Activated T-cell treated with anti-CD3 and anti-CD28 coated beads, Interleukin-2, amount 50 U/mL, for 72 hours (primary cell): ENCODE measurements around the gene AQP9. TPM values are rescaled to one million over a fixed set of nuclear protein-coding genes. Genes with fewer than 3 reads are reported as not detected.

Source experiments
- ATAC-seq, 2 donors: fragments of 150-1000 bp; cut with Tn5 transposase; replicated peaks in 1 of 2; 2 replicates each; pipeline ENCODE4 v1.10.0; 2021; ENCODE audit warnings: moderate library complexity in 2 of 2, mild to moderate bottlenecking in 1 of 2
- DNase-seq, 2 donors: peaks; one replicate each; pipeline ENCODE4 v3.0.0; 2021 to 2022; ENCODE audit warnings: mixed read lengths in 1 of 2
- H3K27ac Mint-ChIP-seq: one replicate; pipeline ENCODE4 v1.8.0; 2022; ENCODE audit warnings: mild to moderate bottlenecking, moderate library complexity, mixed read lengths
- H3K27me3 Mint-ChIP-seq: one replicate; pipeline ENCODE4 v1.8.0; 2022; ENCODE audit warnings: low read depth, mixed read lengths
- H3K36me3 Mint-ChIP-seq, 2 donors: one replicate each; pipeline ENCODE4 v1.8.0; 2022; ENCODE audit warnings: mixed read lengths in 2 of 2, mild to moderate bottlenecking in 1 of 2; ENCODE audit not compliant: insufficient read depth in 2 of 2
- H3K4me1 Mint-ChIP-seq: one replicate; pipeline ENCODE4 v1.8.0; 2022; ENCODE audit warnings: low read depth, mixed read lengths
- H3K4me3 Mint-ChIP-seq, 2 donors: one replicate each; pipeline ENCODE4 v1.8.0; 2022; ENCODE audit warnings: mild to moderate bottlenecking in 2 of 2, mixed read lengths in 2 of 2, moderate library complexity in 2 of 2
- H3K9me3 Mint-ChIP-seq, 2 donors: one replicate each; pipeline ENCODE4 v1.8.0; 2022; ENCODE audit warnings: mixed read lengths in 2 of 2
- total RNA-seq, 2 donors: library from RNA; stranded (reverse); gene quantifications; one replicate each; pipeline ENCODE4 v1.2.3, GENCODE V29; 2022

Gene AQP9
- total RNA-seq, 2 donors from 2014 or later = 0.36 to 0.56 TPM

DNA sequence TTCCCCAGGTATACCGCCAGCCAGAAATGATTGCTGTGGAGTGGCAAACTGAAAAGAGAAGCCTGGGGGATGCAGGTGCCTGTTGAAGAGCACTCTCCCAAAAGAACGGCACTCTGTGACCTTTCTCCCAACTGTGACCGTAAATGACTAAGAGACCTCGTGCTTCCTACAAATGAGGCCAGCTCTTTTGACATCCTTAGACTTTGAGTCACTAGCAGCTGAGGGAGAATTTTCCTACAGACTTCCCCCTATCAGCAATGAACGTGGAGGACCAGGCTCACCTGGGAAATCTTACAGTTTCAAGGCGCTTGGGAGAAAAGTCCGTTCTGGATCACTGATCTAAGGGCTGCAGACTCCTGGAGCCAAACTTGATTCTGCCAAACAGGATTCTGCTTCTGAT lies 8.6 kb downstream of the AQP9 start:
- no peak for ATAC-seq
- Mint-ChIP-seq H3K27me3 (peaks cover 22% of the 10 kb centered on the region), H3K27ac (no peak overlapping the region), H3K4me1 (no peaks in the 10 kb centered on the region), H3K9me3 (no peaks in the 10 kb centered on the region), H3K4me3 (no peak overlapping the region), H3K36me3 (no peaks in the 10 kb centered on the region)
- DNase-seq = no peak

DNA sequence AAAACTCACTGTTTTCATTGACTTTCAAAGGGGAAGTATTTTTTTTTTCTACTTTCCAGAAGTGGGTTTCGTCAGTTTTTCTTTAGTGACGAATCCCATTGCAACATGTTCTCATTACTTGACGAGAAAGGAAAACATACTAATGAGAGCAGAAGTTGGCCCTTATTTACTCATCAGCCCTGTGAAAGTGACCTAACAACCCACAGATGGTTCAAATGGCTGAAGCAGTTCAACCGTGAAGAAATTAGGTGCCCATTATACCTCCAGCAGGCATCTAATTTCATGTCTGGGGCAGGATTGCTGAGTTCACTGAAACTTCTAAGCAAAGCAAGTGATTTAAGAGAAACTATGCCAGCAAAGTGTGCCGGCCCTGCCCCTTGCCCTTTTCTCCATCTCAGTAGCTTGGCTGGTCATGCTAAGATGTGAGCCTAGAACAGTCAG lies 9.0 kb downstream of the AQP9 start:
- H3K4me3 Mint-ChIP-seq = no peak overlapping the region
- H3K27ac Mint-ChIP-seq = no peak overlapping the region
- H3K4me1 Mint-ChIP-seq = no peaks in the 10 kb centered on the region
- no peak for ATAC-seq
- DNase-seq = no peak
- H3K36me3 Mint-ChIP-seq = no peaks in the 10 kb centered on the region
- no peaks in the 10 kb centered on the region for H3K9me3 Mint-ChIP-seq
- H3K27me3 Mint-ChIP-seq = peaks cover 17% of the 10 kb centered on the region

DNA sequence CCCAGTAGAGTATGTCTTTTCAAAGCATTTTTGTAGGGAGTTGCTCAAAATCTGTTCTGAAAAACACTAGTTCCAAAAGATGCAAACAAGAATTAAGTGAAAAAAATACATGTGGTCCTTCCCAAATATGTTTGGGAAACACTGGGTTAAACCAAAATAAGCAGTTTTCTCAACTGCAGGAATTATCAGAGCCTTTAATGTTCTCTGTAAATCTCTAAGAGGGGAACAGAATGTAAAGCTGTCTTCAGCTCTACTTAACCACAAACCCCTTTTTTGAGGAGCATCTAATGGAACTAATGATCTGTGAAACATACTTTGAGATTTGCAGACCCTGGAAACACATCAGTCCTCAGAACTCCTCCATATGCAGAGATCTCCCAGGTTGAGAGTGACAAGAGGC lies 9.9 kb downstream of the AQP9 start:
- no peak overlapping the region for H3K4me3 Mint-ChIP-seq
- peaks cover 8% of the 10 kb centered on the region for H3K27me3 Mint-ChIP-seq
- H3K4me1 Mint-ChIP-seq = no peaks in the 10 kb centered on the region
- no peaks in the 10 kb centered on the region for H3K36me3 Mint-ChIP-seq
- no peak overlapping the region for H3K27ac Mint-ChIP-seq
- no peak for ATAC-seq
- no peaks in the 10 kb centered on the region for H3K9me3 Mint-ChIP-seq
- no peak for DNase-seq

DNA sequence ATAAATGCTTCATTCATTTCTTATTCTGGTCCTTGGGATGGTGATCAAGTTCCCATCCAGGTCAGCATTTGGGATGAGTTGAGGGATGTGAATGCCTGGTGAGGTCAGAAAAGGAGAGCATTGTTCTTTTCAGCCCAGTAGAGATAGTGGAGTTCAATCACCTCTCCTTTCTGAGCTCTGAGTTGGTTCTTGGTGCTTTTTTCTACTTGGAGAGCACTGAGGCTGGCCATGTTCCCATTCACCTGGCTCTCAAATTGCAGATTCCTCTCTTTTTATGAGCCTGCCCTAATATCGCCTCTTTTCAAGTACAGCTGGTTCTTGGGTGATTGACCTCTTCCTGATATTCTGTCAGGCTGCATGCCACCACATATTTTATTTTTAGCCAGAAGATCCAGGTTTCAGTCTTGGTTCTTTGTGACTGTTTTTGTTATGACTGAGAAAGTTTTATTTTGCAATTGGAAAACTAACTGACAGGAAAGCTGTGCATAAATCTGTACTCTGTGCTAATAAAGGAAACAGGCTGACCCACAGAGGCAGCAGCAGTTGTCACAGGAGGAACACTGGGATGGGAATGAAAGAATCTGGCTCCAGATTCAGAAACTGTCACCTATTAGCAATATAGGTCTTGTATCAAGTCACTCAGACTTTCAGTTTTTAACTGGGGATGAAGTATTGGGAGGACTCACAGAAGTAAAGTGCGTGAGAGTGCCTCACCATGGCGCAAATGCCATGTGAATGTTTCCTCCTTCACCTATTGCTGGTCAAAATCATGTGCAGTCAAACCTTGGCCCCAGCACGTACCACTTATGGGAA lies 10.7 kb downstream of the AQP9 start:
- no peak overlapping the region for H3K4me3 Mint-ChIP-seq
- H3K4me1 Mint-ChIP-seq = no peaks in the 10 kb centered on the region
- DNase-seq = no peak
- no peak for ATAC-seq
- no peaks in the 10 kb centered on the region for H3K36me3 Mint-ChIP-seq
- peaks cover 6% of the 10 kb centered on the region for H3K27me3 Mint-ChIP-seq
- no peaks in the 10 kb centered on the region for H3K9me3 Mint-ChIP-seq
- H3K27ac Mint-ChIP-seq = no peak overlapping the region

DNA sequence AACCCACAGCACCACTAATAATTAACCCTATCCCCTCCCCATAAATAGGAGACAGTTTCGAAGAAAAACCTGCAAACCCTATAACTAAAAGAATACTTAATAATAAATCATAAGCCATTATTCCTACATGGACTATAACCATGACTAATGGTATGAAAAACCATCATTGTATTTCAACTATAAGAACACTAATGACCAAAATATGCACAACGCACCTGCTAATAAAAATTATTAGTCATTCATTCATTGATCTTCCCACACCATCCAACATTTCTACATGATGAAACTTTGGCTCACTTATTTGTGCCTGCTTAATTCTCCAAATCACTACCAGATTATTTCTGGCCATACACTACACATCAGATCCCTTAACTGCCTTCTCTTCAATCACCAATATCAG lies 16.6 kb downstream of the AQP9 start:
- H3K27me3 Mint-ChIP-seq = no peaks in the 10 kb centered on the region
- no peaks in the 10 kb centered on the region for H3K9me3 Mint-ChIP-seq
- no peak for ATAC-seq
- no peaks in the 10 kb centered on the region for H3K36me3 Mint-ChIP-seq
- H3K4me3 Mint-ChIP-seq = no peak overlapping the region
- DNase-seq = no peak
- no peak overlapping the region for H3K27ac Mint-ChIP-seq
- H3K4me1 Mint-ChIP-seq = no peaks in the 10 kb centered on the region

DNA sequence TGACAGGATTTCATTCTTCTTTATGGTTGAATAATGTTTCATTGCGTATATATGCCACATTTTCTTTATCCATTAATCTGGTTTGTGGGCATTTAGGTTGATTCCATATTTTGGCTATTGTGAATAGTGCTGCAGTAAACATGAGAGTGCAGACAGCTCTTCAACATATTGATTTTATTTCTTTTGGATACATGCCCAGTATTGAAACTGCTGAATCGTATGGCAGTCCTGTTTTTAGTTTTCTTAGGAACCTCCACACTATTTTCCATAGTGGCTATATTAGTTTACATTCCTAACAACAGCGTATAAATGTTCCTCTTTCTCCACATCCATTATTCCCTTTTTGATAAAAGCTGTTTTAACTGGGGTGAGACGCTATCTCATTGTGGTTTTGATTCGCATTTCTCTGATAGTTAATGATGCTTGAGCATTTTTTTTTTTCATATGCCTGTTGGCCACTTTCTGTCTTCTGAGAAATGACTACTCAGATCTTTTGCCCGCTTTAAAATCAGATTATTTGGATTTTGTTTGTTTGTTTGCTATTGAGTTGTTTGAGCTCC lies 21.7 kb downstream of the AQP9 start:
- ATAC-seq = no peak

DNA sequence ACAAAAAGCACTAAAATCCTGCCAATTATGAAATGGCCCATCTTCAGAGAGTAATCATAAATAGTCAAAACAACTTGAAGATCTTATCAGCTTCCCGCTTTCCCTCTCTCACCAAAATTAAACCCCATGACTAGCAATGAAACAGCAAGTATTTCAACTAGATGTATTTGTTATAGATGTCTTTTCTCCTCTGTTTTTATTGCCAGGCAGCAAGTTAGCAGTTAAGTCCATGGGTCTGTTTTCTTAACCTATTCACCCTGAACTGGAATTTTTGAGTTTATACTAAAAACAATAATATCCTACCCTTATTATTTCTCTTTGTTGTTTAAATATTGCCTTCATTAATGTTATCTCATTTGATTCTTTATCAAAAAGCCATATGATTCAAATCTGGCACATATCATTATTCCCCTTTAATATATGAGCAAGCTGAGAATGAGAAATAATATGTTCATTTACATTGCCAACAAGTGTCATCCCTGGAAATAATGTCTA lies 23.3 kb downstream of the AQP9 start:
- Mint-ChIP-seq H3K9me3 (peaks cover 0 to 1% of the 10 kb centered on the region in 2 donors), H3K4me1 (no peaks in the 10 kb centered on the region), H3K4me3 (no peak overlapping the region), H3K27ac (peak overlapping the region; percentile 34), H3K27me3 (peaks cover 38% of the 10 kb centered on the region), H3K36me3 (no peaks in the 10 kb centered on the region)
- DNase-seq (no peak), ATAC-seq (no peak)

More for the DNA sequence above, 21.7 kb downstream of the AQP9 start:
- no peak for DNase-seq
- no peak overlapping the region for H3K27ac Mint-ChIP-seq
- peaks cover 0 to 1% of the 10 kb centered on the region in 2 donors for H3K9me3 Mint-ChIP-seq
- H3K4me3 Mint-ChIP-seq = no peak overlapping the region
- H3K4me1 Mint-ChIP-seq = no peaks in the 10 kb centered on the region
- H3K27me3 Mint-ChIP-seq = peaks cover 28% of the 10 kb centered on the region
- H3K36me3 Mint-ChIP-seq = no peaks in the 10 kb centered on the region

DNA sequence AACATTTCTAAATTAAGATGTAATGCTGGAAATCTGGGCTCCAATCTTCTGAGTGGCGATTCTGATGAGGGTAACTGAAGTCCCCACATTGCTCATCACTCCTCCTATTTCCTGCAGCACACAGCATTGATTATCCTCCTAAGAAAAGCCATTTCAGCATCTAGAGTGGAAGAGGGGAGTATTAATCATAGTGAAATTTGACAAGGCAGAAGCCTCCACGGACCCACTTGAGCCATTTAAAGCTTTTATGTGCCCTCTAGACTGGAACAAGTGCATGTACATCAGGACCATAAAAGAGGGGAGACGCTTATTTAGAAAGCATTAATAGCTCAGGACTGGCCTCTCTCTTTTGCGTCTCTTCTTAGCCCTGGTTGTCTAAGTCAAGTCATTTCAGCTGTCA lies 25.8 kb downstream of the AQP9 start:
- ATAC-seq (no peak), DNase-seq (no peak)
- Mint-ChIP-seq H3K4me1 (no peaks in the 10 kb centered on the region), H3K27ac (no peak overlapping the region), H3K27me3 (peaks cover 38% of the 10 kb centered on the region), H3K4me3 (no peak overlapping the region), H3K36me3 (no peaks in the 10 kb centered on the region), H3K9me3 (peaks cover 0 to 1% of the 10 kb centered on the region in 2 donors)

DNA sequence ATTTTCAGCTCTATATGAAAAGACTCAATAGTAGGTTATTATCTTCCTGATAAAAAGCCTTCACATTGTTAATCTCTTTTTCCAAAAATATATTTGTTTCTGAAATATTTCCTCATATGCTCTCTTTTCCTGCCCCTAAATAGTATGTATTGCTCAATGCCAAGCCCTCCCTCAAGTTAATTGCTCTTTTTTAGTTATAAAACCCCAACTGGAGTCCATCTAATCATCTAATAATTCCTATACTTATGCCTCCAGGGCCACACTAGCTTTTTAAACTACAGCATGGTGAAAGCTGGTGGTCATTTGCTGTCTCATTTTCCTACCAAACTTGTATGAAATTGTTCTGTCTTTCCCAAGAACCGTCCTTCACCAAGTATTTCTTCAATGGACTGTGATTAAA lies 26.7 kb downstream of the AQP9 start:
- H3K9me3 Mint-ChIP-seq = peaks cover 0 to 1% of the 10 kb centered on the region in 2 donors
- DNase-seq = no peak
- no peak overlapping the region for H3K4me3 Mint-ChIP-seq
- no peaks in the 10 kb centered on the region for H3K4me1 Mint-ChIP-seq
- H3K27ac Mint-ChIP-seq = no peak overlapping the region
- no peaks in the 10 kb centered on the region for H3K36me3 Mint-ChIP-seq
- ATAC-seq = no peak
- H3K27me3 Mint-ChIP-seq = peaks cover 39% of the 10 kb centered on the region

DNA sequence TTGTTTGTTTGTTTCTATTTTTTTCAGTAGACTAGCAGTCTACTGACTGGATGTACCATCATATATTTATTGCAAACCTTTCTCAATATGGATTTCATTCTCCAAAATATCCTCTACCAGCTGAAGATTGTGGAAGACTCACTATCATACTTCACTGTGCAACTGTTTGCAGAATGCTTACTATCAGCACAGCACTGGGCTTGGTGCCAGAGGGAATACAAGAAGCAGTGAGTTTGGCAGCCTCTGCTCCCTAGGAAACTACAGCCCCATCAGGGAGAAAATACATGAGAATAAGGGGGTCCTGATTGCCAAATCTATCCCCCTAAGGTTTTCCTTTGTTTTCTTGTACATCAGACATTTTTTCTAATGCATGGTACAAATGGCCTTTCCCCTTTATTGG lies 27.5 kb downstream of the AQP9 start:
- no peak for ATAC-seq
- peaks cover 41% of the 10 kb centered on the region for H3K27me3 Mint-ChIP-seq
- H3K27ac Mint-ChIP-seq = no peak overlapping the region
- peaks cover 0 to 1% of the 10 kb centered on the region in 2 donors for H3K9me3 Mint-ChIP-seq
- no peak for DNase-seq
- no peaks in the 10 kb centered on the region for H3K36me3 Mint-ChIP-seq
- no peak overlapping the region for H3K4me3 Mint-ChIP-seq
- no peaks in the 10 kb centered on the region for H3K4me1 Mint-ChIP-seq

DNA sequence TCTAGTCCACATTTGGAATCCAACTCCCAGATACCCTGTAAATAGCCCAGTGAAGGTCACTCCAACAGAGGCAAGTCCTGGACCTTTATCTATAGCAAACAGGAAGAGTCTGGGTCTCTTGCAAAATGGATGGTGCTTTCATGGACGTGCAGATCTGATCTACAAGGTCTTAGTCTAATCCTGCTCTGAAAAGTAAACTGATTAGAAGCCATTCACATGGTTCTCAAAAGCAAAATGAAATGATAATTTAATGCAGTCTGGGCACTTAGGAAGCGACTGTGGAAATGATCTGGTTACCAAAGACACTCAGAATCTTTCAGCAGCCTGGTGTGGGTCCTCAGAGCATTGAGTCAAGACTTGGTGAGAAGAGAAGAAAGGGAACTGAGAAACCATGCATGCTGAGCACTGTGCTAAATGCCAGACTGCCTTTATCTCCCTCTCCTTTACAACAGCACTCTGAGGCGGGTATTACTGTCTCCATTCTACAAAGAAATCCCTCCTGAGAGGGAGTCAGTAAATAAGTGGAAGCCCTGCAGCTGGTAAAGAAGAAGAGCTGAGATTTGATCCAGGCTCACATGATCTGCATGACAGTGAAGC lies 29.0 kb downstream of the AQP9 start:
- Mint-ChIP-seq H3K4me1 (no peaks in the 10 kb centered on the region), H3K27ac (no peak overlapping the region), H3K27me3 (peaks cover 47% of the 10 kb centered on the region)

DNA sequence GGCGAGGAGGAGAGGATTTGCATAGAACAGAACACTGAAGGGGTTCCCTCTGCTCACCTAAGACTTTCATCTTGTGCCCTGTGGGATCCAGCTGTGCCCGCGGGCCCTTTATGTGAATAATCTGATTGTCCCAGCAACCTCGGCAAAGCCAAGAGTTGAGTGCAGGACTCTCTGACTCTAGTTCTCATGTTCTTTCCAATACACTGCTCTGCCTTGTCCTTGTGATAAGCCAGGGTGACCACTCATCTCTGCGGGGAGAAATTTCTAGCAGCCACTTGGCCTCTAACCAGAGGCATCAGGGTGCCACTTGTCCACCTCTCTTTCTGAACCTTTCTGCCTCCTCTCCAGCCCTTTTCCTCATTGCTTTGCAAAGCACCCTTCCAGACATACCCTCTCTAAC lies 31.8 kb downstream of the AQP9 start:
- Mint-ChIP-seq H3K4me1 (no peaks in the 10 kb centered on the region), H3K27me3 (peaks cover 38% of the 10 kb centered on the region), H3K36me3 (no peaks in the 10 kb centered on the region), H3K4me3 (no peak overlapping the region), H3K27ac (no peak overlapping the region), H3K9me3 (no peaks in the 10 kb centered on the region)
- DNase-seq = no peak
- no peak for ATAC-seq

More for the DNA sequence above, 29.0 kb downstream of the AQP9 start:
- Mint-ChIP-seq H3K9me3 (peaks cover 0 to 1% of the 10 kb centered on the region in 2 donors), H3K4me3 (no peak overlapping the region), H3K36me3 (no peaks in the 10 kb centered on the region)
- DNase-seq (no peak), ATAC-seq (no peak)

DNA sequence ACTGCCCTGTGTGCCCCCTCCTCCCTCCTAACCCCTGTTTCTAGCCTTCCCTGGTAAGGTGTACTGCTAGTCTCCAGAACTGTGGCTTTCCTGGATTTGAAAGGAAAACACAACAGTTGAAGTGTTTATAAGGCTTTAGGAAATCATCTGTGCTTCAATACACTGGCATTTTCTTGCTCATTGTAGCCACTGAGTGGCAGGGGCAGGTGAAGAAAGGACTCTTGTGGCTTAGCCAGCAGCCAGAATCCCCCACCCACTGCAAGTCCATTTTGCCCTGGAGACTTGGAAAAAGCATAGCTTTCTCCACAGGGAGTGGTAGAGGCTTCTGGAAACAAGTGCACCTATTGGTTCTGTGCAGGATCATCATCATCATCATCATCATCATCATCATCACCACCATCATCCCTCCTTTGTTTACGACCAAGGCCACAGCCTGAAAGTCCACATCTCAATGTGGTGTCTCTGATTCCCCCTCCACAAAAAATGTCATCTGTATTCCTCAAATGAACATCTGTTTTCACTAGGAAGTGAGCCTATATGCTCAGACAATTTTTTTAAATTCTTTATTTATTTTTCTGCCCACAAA lies 33.4 kb downstream of the AQP9 start:
- DNase-seq (no peak), ATAC-seq (no peak)
- Mint-ChIP-seq H3K27ac (no peak overlapping the region), H3K4me3 (no peak overlapping the region), H3K36me3 (no peaks in the 10 kb centered on the region), H3K27me3 (peaks cover 44% of the 10 kb centered on the region), H3K4me1 (no peaks in the 10 kb centered on the region), H3K9me3 (no peaks in the 10 kb centered on the region)
